Retinal pigment epithelial cell (primary cell): ENCODE measurements around the gene PGAP3.

ENCODE experiments used
- DNase-seq: peaks from one replicate; pipeline ENCODE4 v3.0.0-alpha.2; 2010; ENCODE audit warnings: low read depth
- H3K4me3 ChIP-seq: 2 replicates; pipeline ENCODE4 v1.5.1; 2011; ENCODE audit warnings: mild to moderate bottlenecking, low read length, control low read depth, moderate library complexity
- TF ChIP-seq, protein P1 (sequence below): conservative IDR thresholded peaks from 2 replicates; pipeline ENCODE4 v1.5.1; 2011; ENCODE audit warnings: low read depth, low read length, control low read depth, inconsistent platforms

The PGAP3 gene

GRCh38 chr17:39674179-39674578 lies 13.7 kb downstream of the PGAP3 start:
- TF ChIP-seq, protein P1, sequence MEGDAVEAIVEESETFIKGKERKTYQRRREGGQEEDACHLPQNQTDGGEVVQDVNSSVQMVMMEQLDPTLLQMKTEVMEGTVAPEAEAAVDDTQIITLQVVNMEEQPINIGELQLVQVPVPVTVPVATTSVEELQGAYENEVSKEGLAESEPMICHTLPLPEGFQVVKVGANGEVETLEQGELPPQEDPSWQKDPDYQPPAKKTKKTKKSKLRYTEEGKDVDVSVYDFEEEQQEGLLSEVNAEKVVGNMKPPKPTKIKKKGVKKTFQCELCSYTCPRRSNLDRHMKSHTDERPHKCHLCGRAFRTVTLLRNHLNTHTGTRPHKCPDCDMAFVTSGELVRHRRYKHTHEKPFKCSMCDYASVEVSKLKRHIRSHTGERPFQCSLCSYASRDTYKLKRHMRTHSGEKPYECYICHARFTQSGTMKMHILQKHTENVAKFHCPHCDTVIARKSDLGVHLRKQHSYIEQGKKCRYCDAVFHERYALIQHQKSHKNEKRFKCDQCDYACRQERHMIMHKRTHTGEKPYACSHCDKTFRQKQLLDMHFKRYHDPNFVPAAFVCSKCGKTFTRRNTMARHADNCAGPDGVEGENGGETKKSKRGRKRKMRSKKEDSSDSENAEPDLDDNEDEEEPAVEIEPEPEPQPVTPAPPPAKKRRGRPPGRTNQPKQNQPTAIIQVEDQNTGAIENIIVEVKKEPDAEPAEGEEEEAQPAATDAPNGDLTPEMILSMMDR = no peak
- H3K4me3 ChIP-seq = no peak overlapping the region
- no peak for DNase-seq

GRCh38 chr17:39673335-39674081 lies 14.3 kb downstream of the PGAP3 start:
- TF ChIP-seq, protein P1 = no peak
- H3K4me3 ChIP-seq = no peak overlapping the region
- DNase-seq = no peak

GRCh38 chr17:39672522-39673334 lies 15.1 kb downstream of the PGAP3 start:
- DNase-seq = no peak
- H3K4me3 ChIP-seq = no peak overlapping the region
- TF ChIP-seq, protein P1 = no peak

DNA sequence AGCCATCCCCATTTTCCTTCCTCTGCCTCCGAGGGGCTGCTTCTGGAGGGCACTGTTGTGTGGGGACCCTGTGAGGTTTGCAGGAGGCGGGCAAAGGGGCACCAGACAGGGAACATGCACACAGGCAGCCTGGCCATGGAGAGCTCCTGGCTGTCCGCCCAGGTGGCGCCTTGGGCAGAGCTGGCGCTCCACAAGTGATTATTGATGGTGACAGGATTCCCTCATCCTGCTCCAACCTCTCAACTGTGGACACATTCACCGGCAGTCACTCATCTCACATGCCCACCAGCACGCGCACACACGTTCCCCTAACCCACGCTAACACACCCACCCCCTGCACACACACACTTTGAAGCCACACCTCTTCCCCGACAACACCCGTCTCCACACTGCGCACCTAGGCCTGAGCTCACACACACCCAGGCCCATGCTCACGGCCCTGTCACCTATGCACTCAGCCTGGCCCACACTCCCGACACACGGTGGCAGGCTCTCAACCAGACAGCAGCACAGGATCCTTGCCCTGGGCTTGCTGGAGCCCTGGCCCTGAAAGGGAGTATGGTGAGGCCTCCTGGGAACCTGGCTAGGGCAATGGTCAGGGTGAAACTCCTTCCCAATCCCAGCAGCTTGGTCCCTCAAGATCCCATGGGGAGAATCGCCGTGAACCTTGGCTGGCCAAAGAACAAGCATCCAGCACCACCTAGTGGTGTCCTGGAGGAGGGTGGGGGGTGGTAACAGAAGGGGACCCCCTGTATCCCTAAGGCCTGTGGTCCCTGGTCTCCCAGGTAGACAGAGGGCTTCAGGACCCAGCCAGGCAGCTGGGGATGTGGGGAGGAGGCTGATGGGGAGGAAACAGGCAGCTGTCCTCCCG lies 16.0 kb downstream of the PGAP3 start:
- DNase-seq = no peak
- H3K4me3 ChIP-seq = no peak overlapping the region
- TF ChIP-seq, protein P1 = peak; percentile 82

- no peak overlapping the region for H3K4me3 ChIP-seq
- TF ChIP-seq, protein P1 = no peak
- DNase-seq = no peak
Observed at GRCh38 chr17:39670746-39671145, 17.1 kb downstream of the PGAP3 start.

- no peak overlapping the region for H3K4me3 ChIP-seq
- DNase-seq = no peak
- TF ChIP-seq, protein P1 = no peak
Observed at GRCh38 chr17:39669897-39670735, 17.7 kb downstream of the PGAP3 start.
